ENCODE measurements around the gene RAPH1.

Gene RAPH1

GRCh38 chr2:203441463-203441862 is 93.6 kb downstream of the RAPH1 start:
- Histone ChIP-seq H2AFZ (no peak overlapping the region), H3K79me2 (no peaks in the 10 kb centered on the region), H3K36me3 (ENCODE audit: control insufficient read depth, insufficient read depth, low read length) (no peaks in the 10 kb centered on the region), H3K9me3 (ENCODE audit: control insufficient read depth, low read length) (no peaks in the 10 kb centered on the region), H3K4me3 (ENCODE audit: low read depth, low read length) (no peak overlapping the region), H3K27me3 (ENCODE audit: control insufficient read depth, insufficient read depth, low read length) (no peaks in the 10 kb centered on the region), H3K4me1 (no peaks in the 10 kb centered on the region), H3K4me2 (ENCODE audit: low read length) (no peak overlapping the region), H3K9ac (no peak overlapping the region), H3K27ac (no peak overlapping the region)
- no peak for TF ChIP-seq CTCF (IDR thresholded peaks at IDR 0.05)

- no peak overlapping the region for H3K4me2 ChIP-seq (ENCODE audit: low read length)
- no peaks in the 10 kb centered on the region for H3K36me3 ChIP-seq (ENCODE audit: control insufficient read depth, insufficient read depth, low read length)
- no peak overlapping the region for H3K27ac ChIP-seq
These were observed 94.4 kb downstream of the RAPH1 start for GRCh38 chr2:203440671-203441070.

GRCh38 chr2:203438528-203438927 is 96.6 kb downstream of the RAPH1 start:
- H3K4me1 ChIP-seq: no peaks in the 10 kb centered on the region

More at GRCh38 chr2:203440671-203441070, 94.4 kb downstream of the RAPH1 start:
- Histone ChIP-seq H3K9ac (no peak overlapping the region), H3K4me1 (no peaks in the 10 kb centered on the region), H3K4me3 (ENCODE audit: low read depth, low read length) (no peak overlapping the region), H3K79me2 (no peaks in the 10 kb centered on the region), H3K9me3 (ENCODE audit: control insufficient read depth, low read length) (no peaks in the 10 kb centered on the region), H3K27me3 (ENCODE audit: control insufficient read depth, insufficient read depth, low read length) (no peaks in the 10 kb centered on the region), H2AFZ (no peak overlapping the region)
- TF ChIP-seq CTCF (IDR thresholded peaks at IDR 0.05): no peak

GRCh38 chr2:203437511-203437910 is 97.6 kb downstream of the RAPH1 start:
- no peak overlapping the region for H3K4me3 ChIP-seq (ENCODE audit: low read depth, low read length)
- H3K4me1 ChIP-seq: no peaks in the 10 kb centered on the region
- H3K27me3 ChIP-seq (ENCODE audit: control insufficient read depth, insufficient read depth, low read length): no peaks in the 10 kb centered on the region
- H3K36me3 ChIP-seq (ENCODE audit: control insufficient read depth, insufficient read depth, low read length): no peaks in the 10 kb centered on the region
- H3K9ac ChIP-seq: no peak overlapping the region
- no peaks in the 10 kb centered on the region for H3K9me3 ChIP-seq (ENCODE audit: control insufficient read depth, low read length)
- no peaks in the 10 kb centered on the region for H3K79me2 ChIP-seq
- H3K27ac ChIP-seq: no peak overlapping the region
- H3K4me2 ChIP-seq (ENCODE audit: low read length): no peak overlapping the region
- H2AFZ ChIP-seq: no peak overlapping the region
- TF ChIP-seq CTCF (IDR thresholded peaks at IDR 0.05): no peak

More at GRCh38 chr2:203438528-203438927, 96.6 kb downstream of the RAPH1 start:
- no peak overlapping the region for H3K9ac ChIP-seq
- H3K4me3 ChIP-seq (ENCODE audit: low read depth, low read length): no peak overlapping the region
- H3K79me2 ChIP-seq: no peaks in the 10 kb centered on the region
- H3K4me2 ChIP-seq (ENCODE audit: low read length): no peak overlapping the region
- H2AFZ ChIP-seq: no peak overlapping the region
- H3K27me3 ChIP-seq (ENCODE audit: control insufficient read depth, insufficient read depth, low read length): no peaks in the 10 kb centered on the region
- no peaks in the 10 kb centered on the region for H3K36me3 ChIP-seq (ENCODE audit: control insufficient read depth, insufficient read depth, low read length)
- H3K9me3 ChIP-seq (ENCODE audit: control insufficient read depth, low read length): no peaks in the 10 kb centered on the region
- H3K27ac ChIP-seq: no peak overlapping the region
- no peak for TF ChIP-seq CTCF (IDR thresholded peaks at IDR 0.05)

GRCh38 chr2:203436496-203436895 is 98.6 kb downstream of the RAPH1 start:
- Histone ChIP-seq H3K27me3 (ENCODE audit: control insufficient read depth, insufficient read depth, low read length) (no peaks in the 10 kb centered on the region), H3K79me2 (no peaks in the 10 kb centered on the region), H2AFZ (no peak overlapping the region), H3K36me3 (ENCODE audit: control insufficient read depth, insufficient read depth, low read length) (no peaks in the 10 kb centered on the region), H3K27ac (no peak overlapping the region), H3K4me2 (ENCODE audit: low read length) (no peak overlapping the region), H3K4me3 (ENCODE audit: low read depth, low read length) (no peak overlapping the region), H3K9ac (no peak overlapping the region), H3K9me3 (ENCODE audit: control insufficient read depth, low read length) (no peaks in the 10 kb centered on the region), H3K4me1 (no peaks in the 10 kb centered on the region)
- TF ChIP-seq CTCF (IDR thresholded peaks at IDR 0.05): no peak

Measured in parathyroid adenoma (tissue), 2 donors.